Measurements from ENCODE around the gene PDE9A.
"Not testable (repeated sequence)": the region's sequence is repeated elsewhere in the genome, so short reads cannot be mapped to it uniquely, and the experiment has no call there.

Gene PDE9A

DNA sequence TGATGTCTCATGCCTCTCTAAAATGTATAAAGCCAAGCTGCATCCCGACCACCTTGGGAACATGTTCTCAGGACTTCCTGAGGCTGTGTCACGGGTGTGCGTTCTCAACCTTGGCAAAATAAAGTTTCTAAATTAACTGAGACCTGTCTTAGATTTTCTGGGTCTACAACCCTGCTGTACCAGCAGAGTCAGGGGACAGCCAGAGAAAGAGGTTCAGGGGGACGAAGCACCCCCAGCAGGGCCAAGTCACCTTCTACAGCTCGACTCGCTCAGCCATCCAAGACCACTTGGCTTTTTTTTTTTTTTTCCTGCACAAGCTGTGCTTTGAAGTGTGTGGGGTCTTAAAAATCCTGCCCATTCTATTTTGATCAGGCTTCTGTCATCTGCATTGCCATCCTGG, 28.5 kb upstream of the PDE9A start:
- no peak for DNase-seq (ENCODE audit: low spot score)

DNA sequence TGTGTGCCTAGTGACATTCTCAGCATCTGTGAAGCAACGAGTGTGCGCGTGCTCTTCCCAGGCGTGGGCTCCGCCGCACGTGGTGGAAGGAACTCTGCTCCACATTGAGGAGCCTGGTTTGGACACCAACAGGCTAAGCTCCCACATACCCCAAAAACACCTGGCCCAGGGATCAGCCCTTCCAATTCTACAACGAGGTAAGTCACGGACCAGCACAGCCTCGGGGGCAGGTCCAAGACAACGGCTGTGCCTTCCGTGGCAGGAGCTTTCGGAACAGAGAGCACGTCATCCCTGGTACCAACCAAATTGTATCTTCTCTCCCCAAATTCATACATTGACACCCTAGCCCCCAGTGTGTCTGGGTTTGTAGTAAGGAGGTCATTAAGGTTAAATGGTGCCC, 27.2 kb upstream of the PDE9A start:
- DNase-seq (ENCODE audit: low spot score): no peak

GRCh38 chr21:42627527-42628289, 25.7 kb upstream of the PDE9A start:
- no peak for DNase-seq (ENCODE audit: low spot score)

- DNase-seq (ENCODE audit: low spot score): not testable (repeated sequence)
These were observed 24.9 kb upstream of the PDE9A start for GRCh38 chr21:42628466-42629061.

DNA sequence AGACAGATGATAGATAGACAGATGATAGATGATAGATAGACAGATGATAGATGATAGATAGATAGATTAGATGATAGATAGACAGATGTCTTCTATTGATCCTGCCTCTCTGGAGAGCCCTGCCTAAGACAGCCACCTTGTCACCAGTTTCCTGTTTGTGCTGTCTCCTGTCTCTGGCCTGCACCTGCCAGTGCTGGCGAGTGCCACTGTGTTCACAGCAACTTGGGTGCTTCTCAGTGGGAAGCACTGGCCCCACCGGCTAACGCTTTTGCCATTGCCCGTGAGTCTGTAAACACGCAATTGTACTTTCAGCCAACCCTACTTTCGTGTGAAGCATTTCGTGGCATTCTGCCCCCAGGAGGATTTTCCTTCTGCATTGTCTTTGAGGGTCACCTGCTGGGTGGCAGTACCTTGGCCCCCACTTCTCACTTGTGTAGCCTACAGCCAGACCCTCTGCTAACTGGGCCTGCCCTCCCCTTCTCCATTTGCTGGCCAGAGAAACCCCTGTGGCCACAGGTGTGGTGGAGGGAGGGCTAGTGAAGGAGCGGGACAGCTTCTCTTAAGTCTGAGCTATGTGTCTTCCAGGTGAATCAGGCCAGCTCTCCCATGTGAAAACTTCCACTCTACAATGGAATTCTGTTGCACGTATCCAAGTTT, 23.4 kb upstream of the PDE9A start:
- no peak for DNase-seq (ENCODE audit: low spot score)

DNA sequence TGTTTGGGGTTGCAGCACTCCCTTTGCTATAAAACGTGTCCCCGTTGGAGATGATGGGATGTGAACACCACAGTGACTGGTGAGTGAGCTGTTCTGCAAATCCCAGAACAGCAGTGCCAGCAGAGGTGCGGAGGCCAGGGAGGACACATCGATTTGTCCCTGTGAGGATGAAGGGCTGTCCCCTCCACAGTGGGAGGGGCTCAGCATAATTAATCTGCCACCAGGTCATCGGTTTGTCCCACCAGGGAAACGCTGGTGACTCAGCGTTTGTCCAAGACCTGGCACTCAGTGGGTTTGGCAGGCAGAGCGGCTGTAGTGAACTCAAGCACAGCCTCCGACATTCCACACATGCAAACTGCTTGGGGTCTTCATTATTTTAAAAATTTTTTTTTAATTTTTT, 22.8 kb upstream of the PDE9A start:
- DNase-seq (ENCODE audit: low spot score): no peak

GRCh38 chr21:42631142-42631541, 22.3 kb upstream of the PDE9A start:
- no peak for DNase-seq (ENCODE audit: low spot score)

DNA sequence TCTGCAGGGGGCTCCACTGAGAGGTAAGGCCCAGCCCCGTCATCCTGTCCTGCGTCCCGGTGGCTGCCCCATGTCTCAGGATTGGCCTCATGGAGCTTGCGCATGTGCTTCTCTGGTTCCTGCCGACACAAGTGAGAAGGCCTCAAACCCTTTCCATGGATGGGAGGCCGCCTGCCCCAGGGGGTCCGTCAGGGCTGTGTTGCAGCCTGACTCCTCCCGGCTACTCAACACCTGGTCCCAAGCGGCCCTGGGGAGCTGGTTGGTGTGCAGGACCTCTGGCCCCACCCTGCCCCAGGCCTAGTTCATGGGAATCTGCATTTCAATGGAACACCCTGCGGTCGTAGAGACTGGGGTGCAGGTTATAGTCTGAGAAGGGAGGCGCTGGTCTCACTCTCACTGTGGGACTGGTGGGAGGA, 21.1 kb upstream of the PDE9A start:
- DNase-seq (ENCODE audit: low spot score): no peak

DNA sequence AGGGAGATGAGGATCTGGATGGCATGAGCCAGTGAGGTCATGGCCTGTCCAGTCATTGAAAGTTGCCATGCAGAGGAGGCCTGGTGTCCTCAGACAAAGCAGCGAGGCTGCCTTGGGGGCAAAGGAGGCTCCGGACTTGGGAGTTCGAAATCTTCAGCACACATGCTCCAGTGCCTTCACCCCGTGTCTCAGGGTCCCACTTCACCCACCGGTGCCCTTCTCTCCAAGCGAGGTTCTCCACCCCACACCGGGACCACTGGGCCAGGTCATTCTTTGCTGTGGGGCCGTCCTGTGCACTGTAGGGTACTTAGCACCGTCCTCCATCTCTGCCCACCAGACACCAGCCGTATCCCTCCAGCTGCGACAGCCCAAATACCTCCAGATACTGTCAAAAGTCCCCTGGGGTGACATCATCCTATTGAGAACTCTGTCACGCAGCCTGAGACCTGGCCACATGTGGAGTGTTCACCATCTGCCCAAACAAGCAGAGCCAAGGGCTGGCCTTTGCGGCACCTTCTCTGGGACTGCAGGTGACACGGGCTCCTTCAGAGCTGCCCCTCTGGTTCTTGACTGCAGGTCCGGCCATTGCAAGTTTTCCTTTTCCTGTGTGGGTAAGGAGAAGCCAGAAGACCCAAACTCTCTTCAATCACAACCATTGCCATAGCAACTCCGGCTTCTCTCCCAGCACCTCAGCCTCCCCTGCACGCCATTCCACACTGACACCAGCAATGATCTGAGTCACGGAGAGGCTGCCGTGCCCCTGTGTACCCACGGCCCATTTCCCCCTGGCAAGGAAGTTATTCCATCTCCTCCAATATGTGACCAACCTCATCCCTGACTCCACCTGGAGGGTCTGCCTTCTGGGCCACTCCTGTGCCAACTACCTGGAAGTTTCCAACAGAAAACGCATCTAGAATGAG, 20.4 kb upstream of the PDE9A start:
- DNase-seq (ENCODE audit: low spot score): no peak

- no peak for DNase-seq (ENCODE audit: low spot score)
These were observed 19.6 kb upstream of the PDE9A start for GRCh38 chr21:42633858-42634257.

DNA sequence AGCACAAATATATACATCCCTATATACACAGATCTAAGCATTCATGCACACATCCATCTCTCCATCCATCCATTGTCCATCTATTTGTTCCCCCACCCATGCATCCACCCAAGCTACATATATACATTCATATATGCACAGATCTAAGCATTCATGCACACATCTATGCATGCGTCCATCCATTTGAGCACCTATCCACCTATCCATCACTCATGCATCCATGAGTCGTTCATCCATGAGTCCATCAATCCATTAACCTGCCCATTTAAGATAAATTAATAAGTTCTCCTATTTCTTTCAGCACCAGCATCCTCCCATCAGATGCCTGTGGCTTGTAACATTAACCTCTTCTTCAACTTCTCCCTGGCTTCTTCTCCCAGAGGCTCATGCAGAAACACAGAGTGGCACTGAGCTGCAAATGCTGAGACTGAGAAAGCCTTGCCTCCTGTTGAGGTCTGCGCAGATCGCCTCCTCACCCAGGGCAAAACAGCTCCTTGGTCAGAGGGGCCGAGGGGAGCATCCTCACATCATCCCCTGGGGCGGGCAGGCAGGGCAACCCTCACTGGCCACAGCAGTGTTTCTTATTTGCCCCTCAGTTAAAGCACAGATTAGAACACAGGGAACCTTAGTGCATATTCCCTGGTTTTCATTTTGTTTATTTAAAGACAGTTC, 17.4 kb upstream of the PDE9A start:
- no peak for DNase-seq (ENCODE audit: low spot score)

DNA sequence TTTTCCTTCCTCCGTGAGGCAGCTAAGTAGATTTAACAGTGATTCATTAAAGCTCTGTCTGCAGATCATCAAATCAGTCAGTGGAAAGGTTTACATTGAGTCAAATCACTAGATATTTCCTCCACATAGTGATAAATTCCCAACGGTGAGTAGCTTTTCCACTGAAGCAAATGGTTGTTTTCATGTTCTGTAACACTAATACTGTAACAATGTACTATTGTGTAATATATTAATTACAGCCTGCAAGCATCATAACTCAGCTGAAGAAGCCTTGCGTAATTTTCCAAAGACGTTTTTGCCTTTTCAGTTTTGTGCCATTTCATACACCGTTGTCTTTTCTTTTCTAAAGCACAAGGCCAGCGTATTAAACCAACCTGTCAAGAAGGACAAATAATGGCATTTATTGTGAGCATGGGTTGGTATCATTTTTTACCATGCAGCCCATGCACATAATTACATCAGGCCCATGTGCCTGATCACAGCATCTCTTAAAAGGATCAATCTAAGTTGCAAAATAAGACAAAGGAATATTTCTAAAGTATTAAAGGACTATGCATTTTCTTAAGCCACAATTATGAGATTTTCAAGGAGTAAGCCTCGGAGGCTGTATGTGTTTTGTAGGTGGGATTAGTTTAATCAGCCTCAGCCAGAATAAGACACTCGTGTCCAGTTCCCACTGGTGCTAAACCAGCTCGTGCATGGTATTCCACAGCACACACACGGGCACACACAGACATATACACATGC, 16.7 kb upstream of the PDE9A start:
- DNase-seq (ENCODE audit: low spot score): no peak

GRCh38 chr21:42637267-42638041, 16.0 kb upstream of the PDE9A start:
- DNase-seq (ENCODE audit: low spot score): no peak

GRCh38 chr21:42638266-42638863, 15.1 kb upstream of the PDE9A start:
- DNase-seq (ENCODE audit: low spot score): no peak

DNA sequence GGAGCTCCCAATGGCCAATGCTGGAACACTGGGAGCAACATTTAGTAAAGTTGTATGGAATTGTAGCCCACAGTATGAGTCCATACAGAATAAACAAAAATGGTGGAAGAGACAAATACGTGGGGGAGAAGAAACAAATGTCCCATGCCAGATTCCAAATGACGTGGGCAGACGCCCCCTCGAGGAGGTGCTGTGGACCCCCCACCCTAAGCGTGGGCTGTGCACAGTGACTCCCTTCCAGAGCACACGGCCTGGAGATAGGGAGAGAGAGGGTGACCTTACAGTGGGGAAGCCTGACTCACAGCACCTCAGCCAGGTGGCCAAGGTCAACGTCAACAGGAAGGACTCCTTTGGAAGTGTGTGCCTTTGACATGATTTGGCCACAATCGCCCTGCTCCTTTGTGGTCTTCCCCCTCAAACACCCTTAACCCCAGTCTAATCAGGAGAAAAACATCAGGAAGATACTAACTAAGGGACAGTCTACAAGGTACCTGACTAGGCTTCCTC, 13.7 kb upstream of the PDE9A start:
- no peak for DNase-seq (ENCODE audit: low spot score)

GRCh38 chr21:42640486-42640885, 12.9 kb upstream of the PDE9A start:
- DNase-seq (ENCODE audit: low spot score): no peak

DNA sequence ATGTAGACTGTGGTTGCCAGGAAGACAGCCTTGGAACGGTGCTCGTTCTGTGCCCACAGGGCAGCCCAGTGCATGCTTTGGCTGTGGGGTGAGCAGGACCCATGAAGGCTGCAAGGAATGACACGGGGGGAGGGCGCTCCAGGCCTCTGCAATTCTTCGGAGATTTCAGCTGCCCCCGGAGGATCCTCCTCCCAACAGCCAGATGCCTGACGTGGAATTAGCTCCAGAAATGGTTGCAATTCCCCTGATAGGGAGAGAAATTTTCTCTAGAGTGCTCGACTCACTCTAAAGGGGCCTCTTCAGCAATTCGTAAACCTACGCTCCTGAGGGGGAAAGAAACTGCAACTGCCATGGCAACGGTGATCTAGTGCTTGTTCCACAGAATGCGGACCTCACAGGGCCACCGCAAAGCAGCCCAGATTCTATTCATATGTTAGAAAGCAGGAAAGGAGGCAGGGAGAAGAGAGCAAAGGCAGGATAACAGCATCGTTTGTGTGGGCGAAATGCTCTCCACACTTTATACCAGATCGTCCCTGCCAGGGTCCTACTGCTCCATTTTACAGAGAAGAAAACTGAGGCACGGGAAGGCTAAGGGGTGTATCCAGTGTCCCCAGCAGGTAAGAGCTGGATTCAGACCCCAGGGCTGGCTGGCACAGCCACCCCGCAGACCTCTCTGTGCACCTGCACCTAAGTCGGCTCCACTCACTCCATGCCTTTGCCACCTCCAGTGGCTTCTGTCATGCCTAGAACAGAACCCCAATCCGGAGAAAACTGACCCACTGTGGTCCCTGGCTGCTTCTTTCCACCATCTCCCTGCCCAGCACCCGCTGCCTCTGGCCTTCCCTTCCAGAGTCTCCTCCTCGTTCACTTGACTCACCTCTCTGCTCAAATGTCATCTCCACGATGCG, 11.9 kb upstream of the PDE9A start:
- no peak for DNase-seq (ENCODE audit: low spot score)

- no peak for DNase-seq (ENCODE audit: low spot score)
These were observed 11.1 kb upstream of the PDE9A start for GRCh38 chr21:42642219-42642745.

All from RKO (cell line).